ENCODE measurements around the gene ALDH1A1.

The ALDH1A1 gene

DNA sequence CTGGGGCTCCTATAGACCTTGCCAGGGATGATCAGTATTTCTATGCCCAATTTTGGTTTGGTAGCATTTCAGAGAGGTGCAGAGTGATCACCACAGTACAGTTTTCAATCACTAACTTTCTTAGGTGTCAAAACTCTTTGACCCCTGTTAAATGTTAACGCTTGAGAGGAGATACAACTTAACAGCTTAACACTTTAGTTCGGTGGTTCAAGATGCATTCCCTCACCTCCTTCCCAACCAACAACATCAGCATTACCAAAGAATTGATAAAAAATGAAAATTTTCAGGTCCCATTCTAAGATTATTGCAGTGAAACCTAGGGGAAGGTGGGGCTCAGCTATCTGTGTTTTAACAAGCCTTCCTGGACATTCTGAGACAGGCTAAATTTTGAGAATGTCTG is 16.2 kb downstream of the ALDH1A1 start:
- no peaks in the 10 kb centered on the region for H3K27me3 Mint-ChIP-seq
- no peak overlapping the region for H3K4me3 Mint-ChIP-seq
- no peaks in the 10 kb centered on the region for H3K9me3 Mint-ChIP-seq
- no peak overlapping the region for H3K27ac Mint-ChIP-seq
- DNase-seq = no peak
- H3K4me1 Mint-ChIP-seq = no peaks in the 10 kb centered on the region
- ATAC-seq = no peak

DNA sequence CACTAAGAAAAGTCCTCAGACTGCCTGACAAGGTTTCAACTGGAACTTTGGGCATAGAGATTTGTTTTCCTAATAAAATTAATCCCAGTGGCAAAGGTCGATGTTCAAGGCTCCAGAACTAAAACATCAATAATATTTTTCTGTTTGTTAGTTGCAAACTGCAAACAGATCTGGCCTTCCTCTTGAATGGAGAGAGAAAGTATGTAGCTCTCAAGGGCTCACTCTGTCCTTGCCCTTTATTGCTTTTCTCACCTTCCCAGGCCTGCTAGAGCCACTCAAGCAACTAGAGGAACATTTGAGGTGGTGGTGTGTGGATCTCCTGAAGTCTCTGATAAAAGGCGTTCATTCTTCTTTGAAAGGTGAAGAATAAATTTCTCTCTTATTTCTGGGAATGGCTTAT is 16.6 kb downstream of the ALDH1A1 start:
- H3K27me3 Mint-ChIP-seq = no peaks in the 10 kb centered on the region
- H3K27ac Mint-ChIP-seq = no peak overlapping the region

GRCh38 chr9:72935595-72935994 is 17.3 kb downstream of the ALDH1A1 start:
- ATAC-seq = no peak
- H3K27me3 Mint-ChIP-seq = no peaks in the 10 kb centered on the region
- H3K4me3 Mint-ChIP-seq = no peak overlapping the region
- no peaks in the 10 kb centered on the region for H3K9me3 Mint-ChIP-seq
- no peaks in the 10 kb centered on the region for H3K4me1 Mint-ChIP-seq
- DNase-seq = no peak
- no peak overlapping the region for H3K27ac Mint-ChIP-seq

More for the DNA sequence above, 16.6 kb downstream of the ALDH1A1 start:
- Mint-ChIP-seq H3K4me3 (no peak overlapping the region), H3K9me3 (no peaks in the 10 kb centered on the region), H3K4me1 (no peaks in the 10 kb centered on the region)
- no peak for DNase-seq
- ATAC-seq = no peak

DNA sequence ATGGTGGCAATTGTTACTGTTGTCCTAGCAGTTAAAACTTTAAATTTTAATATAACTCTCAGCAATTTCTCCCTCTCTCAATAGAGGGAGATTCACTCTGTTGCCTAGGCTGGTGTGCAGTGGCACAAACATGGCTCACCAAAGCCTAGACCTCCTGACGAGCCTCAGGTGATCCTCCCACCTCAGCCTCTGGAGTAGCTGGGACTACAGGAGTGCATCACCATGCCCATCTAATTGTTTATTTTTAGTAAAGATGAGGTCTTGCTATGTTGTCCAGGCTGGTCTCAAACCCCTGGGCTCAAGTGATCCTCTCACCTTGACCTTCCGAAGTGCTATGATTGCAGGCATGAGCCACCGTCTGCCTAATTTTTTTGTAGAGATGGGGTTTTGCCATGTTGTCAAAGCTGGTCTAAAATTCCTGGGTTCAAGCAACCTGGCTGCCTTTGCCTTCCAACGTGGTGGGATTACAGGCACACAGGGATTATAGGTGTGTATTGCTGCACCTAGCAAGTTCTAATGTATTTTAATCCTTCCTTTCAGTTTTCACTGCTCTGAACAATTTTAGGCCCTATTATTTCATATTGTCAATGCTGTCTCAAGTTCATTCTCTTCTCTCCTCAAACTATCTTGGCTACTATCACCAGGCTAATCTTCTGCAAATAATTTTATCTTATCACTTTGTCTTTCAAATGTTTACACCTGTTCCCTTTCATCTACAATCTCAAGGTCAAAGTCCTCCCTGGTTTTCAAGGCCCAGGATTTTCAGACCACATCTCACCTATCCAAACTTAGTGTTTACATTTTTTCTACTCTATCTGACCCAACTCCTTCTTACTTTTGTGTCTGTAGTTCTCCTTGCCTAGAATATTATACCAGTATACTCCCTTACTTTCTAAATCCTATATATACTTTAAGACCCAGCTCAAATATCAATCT is 18.9 kb downstream of the ALDH1A1 start:
- no peaks in the 10 kb centered on the region for H3K27me3 Mint-ChIP-seq
- no peaks in the 10 kb centered on the region for H3K9me3 Mint-ChIP-seq
- no peaks in the 10 kb centered on the region for H3K4me1 Mint-ChIP-seq
- no peak for ATAC-seq
- no peak overlapping the region for H3K4me3 Mint-ChIP-seq
- no peak overlapping the region for H3K27ac Mint-ChIP-seq
- DNase-seq = no peak

DNA sequence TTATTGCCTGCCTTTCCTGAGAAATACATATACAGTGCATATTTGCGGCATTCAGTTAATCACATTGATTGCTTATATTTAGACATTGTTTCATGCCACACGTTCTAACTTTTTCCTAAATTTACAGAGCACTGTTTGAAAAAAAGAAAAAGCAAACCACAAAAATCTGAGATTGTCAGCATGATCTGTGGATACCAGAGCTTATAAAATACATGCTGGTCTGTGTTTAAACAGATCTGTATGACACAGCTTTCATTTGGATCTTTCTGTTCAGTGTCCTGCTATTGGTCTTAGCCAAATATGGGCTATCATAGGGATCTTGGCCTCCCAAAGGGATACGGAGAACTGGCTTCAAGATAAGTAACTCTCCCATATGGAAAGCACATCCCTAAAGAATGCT is 20.2 kb downstream of the ALDH1A1 start:
- no peak for ATAC-seq

DNA sequence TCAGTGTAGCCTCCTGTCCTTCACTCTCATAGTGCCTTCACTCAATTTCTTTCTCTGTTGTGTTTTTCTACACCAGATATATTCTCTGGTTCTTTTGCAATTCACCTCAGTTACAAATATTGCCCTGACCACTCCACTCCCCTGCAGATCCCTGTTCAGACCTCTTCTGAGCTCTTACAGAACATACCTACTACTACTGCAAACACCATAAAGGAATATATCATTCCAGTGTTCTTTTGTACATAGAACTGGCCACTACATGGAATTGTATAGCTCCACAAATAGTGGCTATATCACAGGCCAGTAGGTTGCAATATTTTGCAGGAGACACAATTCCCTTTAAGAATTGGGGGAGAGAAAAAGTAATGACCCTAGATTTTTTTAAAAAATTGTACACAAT is 21.0 kb downstream of the ALDH1A1 start:
- H3K27ac Mint-ChIP-seq = no peak overlapping the region
- ATAC-seq = no peak
- H3K9me3 Mint-ChIP-seq = no peaks in the 10 kb centered on the region
- DNase-seq = no peak
- H3K4me3 Mint-ChIP-seq = no peak overlapping the region
- no peaks in the 10 kb centered on the region for H3K4me1 Mint-ChIP-seq
- H3K27me3 Mint-ChIP-seq = no peaks in the 10 kb centered on the region

More for the DNA sequence above, 20.2 kb downstream of the ALDH1A1 start:
- Mint-ChIP-seq H3K27me3 (no peaks in the 10 kb centered on the region), H3K4me3 (no peak overlapping the region), H3K27ac (no peak overlapping the region), H3K9me3 (no peaks in the 10 kb centered on the region), H3K4me1 (no peaks in the 10 kb centered on the region)
- DNase-seq = no peak

DNA sequence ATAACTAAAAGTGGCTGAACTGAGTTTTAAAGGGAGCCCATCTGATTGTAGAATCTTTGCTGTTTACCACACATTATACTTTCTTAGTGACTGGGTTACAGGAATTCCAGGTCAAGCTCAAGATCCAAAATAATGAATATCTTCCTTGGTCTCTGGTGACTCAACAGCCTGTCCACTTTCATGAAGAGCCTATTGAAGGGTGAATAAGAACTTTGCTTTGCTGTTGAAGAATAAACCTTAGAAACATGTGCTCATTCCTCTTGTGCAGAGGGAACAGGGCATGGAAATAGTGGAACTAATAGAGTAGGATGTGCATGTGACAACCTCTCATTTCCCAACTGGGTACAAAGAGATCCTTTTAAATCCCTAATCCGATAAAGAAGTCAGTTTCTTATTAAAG is 21.4 kb downstream of the ALDH1A1 start:
- Mint-ChIP-seq H3K27me3 (no peaks in the 10 kb centered on the region), H3K27ac (no peak overlapping the region), H3K9me3 (no peaks in the 10 kb centered on the region), H3K4me3 (no peak overlapping the region), H3K4me1 (no peaks in the 10 kb centered on the region)
- no peak for DNase-seq
- ATAC-seq = no peak

DNA sequence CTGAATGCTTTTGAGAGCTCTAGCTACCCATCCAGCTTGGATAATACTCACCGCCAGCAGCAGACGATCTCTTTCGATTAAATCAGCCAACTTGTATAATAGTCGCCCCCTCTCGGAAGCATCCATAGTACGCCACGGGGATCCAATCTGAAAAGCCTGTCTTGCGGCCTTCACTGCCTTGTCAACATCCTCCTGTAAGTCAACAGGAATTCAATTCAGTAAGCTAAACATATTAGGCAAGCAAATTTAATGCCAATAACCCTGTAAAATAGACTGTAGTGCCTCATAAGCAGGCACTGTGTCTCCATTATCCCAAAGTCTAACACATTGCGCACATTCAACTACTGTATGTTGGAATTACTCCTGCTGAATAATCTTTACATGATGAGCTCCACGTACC is 22.0 kb downstream of the ALDH1A1 start:
- Mint-ChIP-seq H3K27ac (no peak overlapping the region), H3K4me3 (no peak overlapping the region), H3K9me3 (no peaks in the 10 kb centered on the region), H3K4me1 (no peaks in the 10 kb centered on the region), H3K27me3 (no peaks in the 10 kb centered on the region)
- ATAC-seq (no peak), DNase-seq (no peak)

GRCh38 chr9:72929542-72929941 is 23.3 kb downstream of the ALDH1A1 start:
- no peaks in the 10 kb centered on the region for H3K9me3 Mint-ChIP-seq
- H3K27me3 Mint-ChIP-seq = no peaks in the 10 kb centered on the region
- ATAC-seq = no peak
- DNase-seq = no peak
- no peaks in the 10 kb centered on the region for H3K4me1 Mint-ChIP-seq
- no peak overlapping the region for H3K27ac Mint-ChIP-seq
- H3K4me3 Mint-ChIP-seq = no peak overlapping the region

GRCh38 chr9:72928042-72928507 is 24.8 kb downstream of the ALDH1A1 start:
- no peak for ATAC-seq
- no peak overlapping the region for H3K4me3 Mint-ChIP-seq

DNA sequence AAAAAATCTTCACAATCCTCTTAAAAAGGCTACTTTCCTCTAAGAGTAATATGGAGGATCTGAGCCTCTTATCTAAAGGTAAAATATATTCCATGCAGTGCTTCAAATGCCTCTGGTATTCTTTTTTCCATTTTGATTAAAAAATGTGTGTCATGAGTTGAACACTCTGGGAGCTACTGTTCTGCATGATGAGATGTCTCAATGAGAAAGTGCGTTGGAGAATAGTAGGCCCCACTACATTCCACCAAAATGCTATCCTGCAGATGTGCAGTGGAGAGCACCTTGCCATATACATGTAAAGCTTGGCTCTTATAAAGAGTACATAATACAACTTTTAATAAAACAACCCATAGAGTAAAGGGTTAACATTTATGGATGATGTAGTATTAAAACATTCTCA is 26.3 kb downstream of the ALDH1A1 start:
- H3K27ac Mint-ChIP-seq = no peak overlapping the region
- no peak for ATAC-seq
- H3K9me3 Mint-ChIP-seq = no peaks in the 10 kb centered on the region
- no peak for DNase-seq
- no peaks in the 10 kb centered on the region for H3K4me1 Mint-ChIP-seq
- no peak overlapping the region for H3K4me3 Mint-ChIP-seq
- no peaks in the 10 kb centered on the region for H3K27me3 Mint-ChIP-seq

More at GRCh38 chr9:72928042-72928507, 24.8 kb downstream of the ALDH1A1 start:
- Mint-ChIP-seq H3K27ac (no peak overlapping the region), H3K9me3 (no peaks in the 10 kb centered on the region), H3K4me1 (no peaks in the 10 kb centered on the region), H3K27me3 (no peaks in the 10 kb centered on the region)
- DNase-seq = no peak

- Mint-ChIP-seq H3K4me1 (no peaks in the 10 kb centered on the region), H3K27me3 (no peaks in the 10 kb centered on the region)
- ATAC-seq = no peak
Observed at GRCh38 chr9:72925891-72926290, 27.0 kb downstream of the ALDH1A1 start.

GRCh38 chr9:72925126-72925789 is 27.6 kb downstream of the ALDH1A1 start:
- no peaks in the 10 kb centered on the region for H3K27me3 Mint-ChIP-seq
- no peaks in the 10 kb centered on the region for H3K9me3 Mint-ChIP-seq
- H3K27ac Mint-ChIP-seq = no peak overlapping the region
- no peaks in the 10 kb centered on the region for H3K4me1 Mint-ChIP-seq
- no peak overlapping the region for H3K4me3 Mint-ChIP-seq
- no peak for DNase-seq
- ATAC-seq = no peak

More at GRCh38 chr9:72925891-72926290, 27.0 kb downstream of the ALDH1A1 start:
- Mint-ChIP-seq H3K9me3 (no peaks in the 10 kb centered on the region), H3K27ac (no peak overlapping the region), H3K4me3 (no peak overlapping the region)
- no peak for DNase-seq

GRCh38 chr9:72924154-72924790 is 28.6 kb downstream of the ALDH1A1 start:
- ATAC-seq (no peak), DNase-seq (no peak)
- H3K4me3 Mint-ChIP-seq = no peak overlapping the region
- no peaks in the 10 kb centered on the region for H3K4me1 Mint-ChIP-seq
- H3K9me3 Mint-ChIP-seq = no peaks in the 10 kb centered on the region
- H3K27ac Mint-ChIP-seq = no peak overlapping the region
- H3K27me3 Mint-ChIP-seq = no peaks in the 10 kb centered on the region

GRCh38 chr9:72923077-72923476 is 29.8 kb downstream of the ALDH1A1 start:
- no peak overlapping the region for H3K27ac Mint-ChIP-seq
- ATAC-seq = no peak
- DNase-seq = no peak

More at GRCh38 chr9:72923077-72923476, 29.8 kb downstream of the ALDH1A1 start:
- Mint-ChIP-seq H3K4me1 (no peaks in the 10 kb centered on the region), H3K27me3 (no peaks in the 10 kb centered on the region), H3K9me3 (no peaks in the 10 kb centered on the region), H3K4me3 (no peak overlapping the region)

Measured in stimulated activated naive CD8-positive, alpha-beta T cell treated with anti-CD3 and anti-CD28 coated beads, Interleukin-15, amount 100 ng/mL, for 72 hours (primary cell).